ENCODE data around the gene CGREF1. TPM values are rescaled to one million over a fixed set of nuclear protein-coding genes. Genes with fewer than 3 reads are reported as not detected.
A peak's percentile ranks its signal among the peaks of the same experiment; 100 is the strongest.
"Not testable (repeated sequence)": the region's sequence is repeated elsewhere in the genome, so short reads cannot be mapped to it uniquely, and the experiment has no call there.

The CGREF1 gene
- total RNA-seq, 1 experiment from 2014 or later = 12.9 TPM

GRCh38 chr2:27125104-27125503 is 6.2 kb upstream of the CGREF1 start:
- no TSS peak for BruUV-seq (replicated peaks)
- intact Hi-C loops (cut with micrococcal nuclease) = no loop called here
- ChIA-PET CTCF (no interaction called here), POLR2A (interaction anchor here (1.8 to 2.0 kb wide), 2 partner anchors 9 to 13 kb away, joined by 6 to 9 read pairs; partner anchors contain the start of gene PREB)
- Mint-ChIP-seq H3K27ac (ENCODE audit: low read depth, unreplicated experiment) (no peak overlapping the region), H3K27me3 (ENCODE audit: insufficient read depth, unreplicated experiment) (peaks cover 26% of the 10 kb centered on the region), H3K4me1 (ENCODE audit: insufficient read depth, unreplicated experiment) (no peaks in the 10 kb centered on the region), H3K4me3 (ENCODE audit: unreplicated experiment) (no peak overlapping the region), H3K9me3 (ENCODE audit: unreplicated experiment) (no peaks in the 10 kb centered on the region), H3K36me3 (ENCODE audit: insufficient read depth, unreplicated experiment) (peaks cover 7% of the 10 kb centered on the region)
- no peak for TF ChIP-seq CTCF (IDR thresholded peaks at IDR 0.05; ENCODE audit: unreplicated experiment)
- no peak for DNase-seq (ENCODE audit: unreplicated experiment)

- intact Hi-C loops (cut with micrococcal nuclease) = no loop called here
- ChIA-PET POLR2A (interaction anchor here (0.6 to 2.0 kb wide), 3 partner anchors 10 to 21 kb away, joined by 3 to 9 read pairs (median 6); partner anchors contain the start of gene PREB), CTCF (interaction anchor here (1.1 to 1.4 kb wide), 2 partner anchors 10 to 157 kb away, joined by 4 to 5 read pairs; no protein-coding TSS in a partner anchor)
- DNase-seq (ENCODE audit: unreplicated experiment) = no peak
- Mint-ChIP-seq H3K27me3 (ENCODE audit: insufficient read depth, unreplicated experiment) (peaks cover 26% of the 10 kb centered on the region), H3K4me3 (ENCODE audit: unreplicated experiment) (peak within 1 kb of the TSS; percentile 63), H3K9me3 (ENCODE audit: unreplicated experiment) (no peaks in the 10 kb centered on the region), H3K4me1 (ENCODE audit: insufficient read depth, unreplicated experiment) (no peaks in the 10 kb centered on the region), H3K36me3 (ENCODE audit: insufficient read depth, unreplicated experiment) (peaks cover 6% of the 10 kb centered on the region), H3K27ac (ENCODE audit: low read depth, unreplicated experiment) (no peak within 1 kb of the TSS)
- no TSS peak for BruUV-seq (replicated peaks)
- no peak for TF ChIP-seq CTCF (IDR thresholded peaks at IDR 0.05; ENCODE audit: unreplicated experiment)
Measured at GRCh38 chr2:27123302-27124150, 4.6 kb upstream of the CGREF1 start, which contains the start of gene ABHD1. TSS of gene ABHD1 (plus strand) at chr2:27123815. CDS start at chr2:27123949, 134 bp downstream.

- BruUV-seq (replicated peaks) = no TSS peak
- ChIA-PET CTCF (interaction anchor here (1.1 kb wide), 1 partner anchor 11 kb away, joined by 4 read pairs; no protein-coding TSS in a partner anchor), POLR2A (no interaction called here)
- intact Hi-C loops (cut with micrococcal nuclease) = no loop called here
- no peak overlapping the region for H3K4me3 Mint-ChIP-seq (ENCODE audit: unreplicated experiment)
- H3K9me3 Mint-ChIP-seq (ENCODE audit: unreplicated experiment) = no peaks in the 10 kb centered on the region
- no peak overlapping the region for H3K27ac Mint-ChIP-seq (ENCODE audit: low read depth, unreplicated experiment)
- TF ChIP-seq CTCF (IDR thresholded peaks at IDR 0.05; ENCODE audit: unreplicated experiment) = no peak
- DNase-seq (ENCODE audit: unreplicated experiment) = no peak
- H3K27me3 Mint-ChIP-seq (ENCODE audit: insufficient read depth, unreplicated experiment) = peaks cover 26% of the 10 kb centered on the region
- no peaks in the 10 kb centered on the region for H3K4me1 Mint-ChIP-seq (ENCODE audit: insufficient read depth, unreplicated experiment)
- H3K36me3 Mint-ChIP-seq (ENCODE audit: insufficient read depth, unreplicated experiment) = no peaks in the 10 kb centered on the region
Measured at GRCh38 chr2:27122791-27123190, 3.9 kb upstream of the CGREF1 start.

- CTCF ChIA-PET = interaction anchor here (0.5 kb wide), 1 partner anchor 158 kb away, joined by 3 read pairs; no protein-coding TSS in a partner anchor
- Mint-ChIP-seq H3K36me3 (ENCODE audit: insufficient read depth, unreplicated experiment) (no peaks in the 10 kb centered on the region), H3K4me1 (ENCODE audit: insufficient read depth, unreplicated experiment) (no peaks in the 10 kb centered on the region), H3K27ac (ENCODE audit: low read depth, unreplicated experiment) (no peak overlapping the region), H3K9me3 (ENCODE audit: unreplicated experiment) (no peaks in the 10 kb centered on the region), H3K27me3 (ENCODE audit: insufficient read depth, unreplicated experiment) (peaks cover 26% of the 10 kb centered on the region), H3K4me3 (ENCODE audit: unreplicated experiment) (no peak overlapping the region)
- no TSS peak for BruUV-seq (replicated peaks)
- DNase-seq (ENCODE audit: unreplicated experiment) = no peak
- POLR2A ChIA-PET = no interaction called here
- intact Hi-C loops (cut with micrococcal nuclease) = no loop called here
- no peak for TF ChIP-seq CTCF (IDR thresholded peaks at IDR 0.05; ENCODE audit: unreplicated experiment)
Measured at GRCh38 chr2:27121906-27122305, 3.0 kb upstream of the CGREF1 start.

GRCh38 chr2:27119330-27119670 is 372 bp upstream of the CGREF1 start:
- CTCF ChIA-PET; intact Hi-C loops (cut with micrococcal nuclease): not testable (repeated sequence)
- peaks cover 26% of the 10 kb centered on the region for H3K27me3 Mint-ChIP-seq (ENCODE audit: insufficient read depth, unreplicated experiment)

More at GRCh38 chr2:27119330-27119670, 372 bp upstream of the CGREF1 start:
- not testable (repeated sequence) for BruUV-seq (replicated peaks); H3K36me3 Mint-ChIP-seq (ENCODE audit: insufficient read depth, unreplicated experiment); H3K27ac Mint-ChIP-seq (ENCODE audit: low read depth, unreplicated experiment); H3K9me3 Mint-ChIP-seq (ENCODE audit: unreplicated experiment); H3K4me1 Mint-ChIP-seq (ENCODE audit: insufficient read depth, unreplicated experiment)
- POLR2A ChIA-PET = interaction anchor here (0.6 to 0.8 kb wide), 4 partner anchors 56 to 140 kb away, joined by 3 to 4 read pairs (median 3); no protein-coding TSS in a partner anchor
- peak overlapping the region; percentile 68 for H3K4me3 Mint-ChIP-seq (ENCODE audit: unreplicated experiment)
- peak; percentile 16 for DNase-seq (ENCODE audit: unreplicated experiment)
